Keratinocyte (primary cell): ENCODE results near the gene ADGRG1.

ENCODE experiments used
- EZH2 ChIP-seq: IDR thresholded peaks from one replicate; pipeline ENCODE4 v1.6.1; 2012; ENCODE audit warnings: inconsistent platforms, mild to moderate bottlenecking, low read length, moderate library complexity
- TF ChIP-seq, protein P1 (sequence below), 3 experiments: IDR thresholded peaks in 1 of 3; conservative IDR thresholded peaks in 1 of 3; optimal IDR thresholded peaks in 1 of 3; 2 replicates in 2 of 3; 3 replicates in 1 of 3; pipeline versions ENCODE3 to v1.5.1; 2011; ENCODE audit warnings: low read length in 3 of 3, mild to moderate bottlenecking in 3 of 3, moderate library complexity in 2 of 3, control low read depth in 1 of 3, inconsistent platforms in 1 of 3; ENCODE audit not compliant: insufficient read depth in 2 of 3; ENCODE audit errors: extremely low read depth in 1 of 3

DNA sequence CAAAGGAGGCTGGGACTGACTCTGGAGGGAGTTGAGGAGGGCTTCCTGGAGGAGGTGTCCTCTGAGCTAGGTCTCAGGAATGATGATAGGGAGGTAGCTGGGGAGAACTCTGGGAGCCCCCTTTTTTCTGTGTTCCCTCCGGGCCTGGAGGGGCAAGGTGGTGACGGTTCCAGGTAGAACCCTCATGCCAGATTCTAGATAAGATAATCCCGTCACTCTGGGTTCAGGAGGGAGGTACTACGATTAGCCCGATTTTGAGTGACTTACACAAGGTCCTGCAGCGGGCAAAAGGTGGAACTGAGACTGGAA, 21.0 kb downstream of the ADGRG1 start:
- TF ChIP-seq, protein P1, sequence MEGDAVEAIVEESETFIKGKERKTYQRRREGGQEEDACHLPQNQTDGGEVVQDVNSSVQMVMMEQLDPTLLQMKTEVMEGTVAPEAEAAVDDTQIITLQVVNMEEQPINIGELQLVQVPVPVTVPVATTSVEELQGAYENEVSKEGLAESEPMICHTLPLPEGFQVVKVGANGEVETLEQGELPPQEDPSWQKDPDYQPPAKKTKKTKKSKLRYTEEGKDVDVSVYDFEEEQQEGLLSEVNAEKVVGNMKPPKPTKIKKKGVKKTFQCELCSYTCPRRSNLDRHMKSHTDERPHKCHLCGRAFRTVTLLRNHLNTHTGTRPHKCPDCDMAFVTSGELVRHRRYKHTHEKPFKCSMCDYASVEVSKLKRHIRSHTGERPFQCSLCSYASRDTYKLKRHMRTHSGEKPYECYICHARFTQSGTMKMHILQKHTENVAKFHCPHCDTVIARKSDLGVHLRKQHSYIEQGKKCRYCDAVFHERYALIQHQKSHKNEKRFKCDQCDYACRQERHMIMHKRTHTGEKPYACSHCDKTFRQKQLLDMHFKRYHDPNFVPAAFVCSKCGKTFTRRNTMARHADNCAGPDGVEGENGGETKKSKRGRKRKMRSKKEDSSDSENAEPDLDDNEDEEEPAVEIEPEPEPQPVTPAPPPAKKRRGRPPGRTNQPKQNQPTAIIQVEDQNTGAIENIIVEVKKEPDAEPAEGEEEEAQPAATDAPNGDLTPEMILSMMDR (optimal IDR thresholded peaks at IDR 0.05 in 1 of 3, IDR thresholded peaks at IDR 0.05 in 1 of 3, conservative IDR thresholded peaks at IDR 0.05 in 1 of 3; ENCODE audit: extremely low read depth in 1 of 3, insufficient read depth in 2 of 3, low read length in 3 of 3), result no peak
- no peak for TF ChIP-seq EZH2
